ENCODE results near the gene KLHL36.

DNA sequence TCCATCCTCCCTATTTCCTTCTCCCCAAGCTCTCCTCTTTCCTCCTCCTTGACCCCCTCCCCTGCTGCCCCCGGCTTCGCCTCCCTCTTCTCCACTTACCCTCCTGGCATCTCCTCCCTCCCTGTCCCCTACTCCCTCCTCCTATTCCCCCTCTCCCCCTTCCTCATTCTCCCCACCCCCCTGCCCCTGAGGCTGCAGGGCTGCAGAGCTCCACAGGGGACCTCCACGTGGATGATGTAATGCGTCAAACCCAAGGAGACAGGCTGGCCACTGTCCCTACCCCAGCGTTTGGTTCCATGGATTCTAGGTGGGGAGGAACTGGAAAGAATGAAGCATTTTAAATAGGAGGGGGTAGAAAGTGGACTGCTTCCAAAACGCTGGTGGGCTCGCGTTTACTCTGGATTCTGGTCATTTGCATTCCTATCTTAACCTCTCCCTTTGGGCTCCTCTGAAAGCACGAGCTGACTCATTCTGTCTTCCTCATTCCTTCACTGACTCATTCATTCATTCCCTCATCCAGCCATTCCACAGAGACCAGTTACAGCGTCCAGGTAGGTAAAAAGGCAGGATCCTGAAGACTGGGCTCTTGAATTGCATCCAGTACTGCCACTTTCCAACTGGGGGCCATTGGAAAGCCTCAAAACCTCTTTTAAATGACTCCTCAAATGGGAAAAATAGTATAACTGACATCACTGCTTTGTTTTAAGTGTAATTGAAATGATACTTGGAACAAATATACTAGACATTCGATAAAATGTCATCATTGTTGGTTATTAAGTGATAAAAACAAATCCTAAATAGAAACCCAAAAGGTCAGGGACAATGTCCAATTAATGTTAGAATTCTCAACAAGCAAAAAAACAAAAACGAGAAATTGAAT is 29.5 kb upstream of the KLHL36 start:
- TF ChIP-seq EZH2 (IDR thresholded peaks at IDR 0.05; ENCODE audit: insufficient read depth, low read length): no peak
- TF ChIP-seq, protein P1, sequence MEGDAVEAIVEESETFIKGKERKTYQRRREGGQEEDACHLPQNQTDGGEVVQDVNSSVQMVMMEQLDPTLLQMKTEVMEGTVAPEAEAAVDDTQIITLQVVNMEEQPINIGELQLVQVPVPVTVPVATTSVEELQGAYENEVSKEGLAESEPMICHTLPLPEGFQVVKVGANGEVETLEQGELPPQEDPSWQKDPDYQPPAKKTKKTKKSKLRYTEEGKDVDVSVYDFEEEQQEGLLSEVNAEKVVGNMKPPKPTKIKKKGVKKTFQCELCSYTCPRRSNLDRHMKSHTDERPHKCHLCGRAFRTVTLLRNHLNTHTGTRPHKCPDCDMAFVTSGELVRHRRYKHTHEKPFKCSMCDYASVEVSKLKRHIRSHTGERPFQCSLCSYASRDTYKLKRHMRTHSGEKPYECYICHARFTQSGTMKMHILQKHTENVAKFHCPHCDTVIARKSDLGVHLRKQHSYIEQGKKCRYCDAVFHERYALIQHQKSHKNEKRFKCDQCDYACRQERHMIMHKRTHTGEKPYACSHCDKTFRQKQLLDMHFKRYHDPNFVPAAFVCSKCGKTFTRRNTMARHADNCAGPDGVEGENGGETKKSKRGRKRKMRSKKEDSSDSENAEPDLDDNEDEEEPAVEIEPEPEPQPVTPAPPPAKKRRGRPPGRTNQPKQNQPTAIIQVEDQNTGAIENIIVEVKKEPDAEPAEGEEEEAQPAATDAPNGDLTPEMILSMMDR (IDR thresholded peaks at IDR 0.05; ENCODE audit: insufficient read depth, low read depth, low read length): no peak
